ENCODE measurements around the gene GP1BB. TPM values are rescaled to one million over a fixed set of nuclear protein-coding genes. Genes with fewer than 3 reads are reported as not detected.

The GP1BB gene
- total RNA-seq, 4 donors from 2014 or later, result 0.76 to 7.4 (median 6.4) TPM; not detected in 1

- no peak for DNase-seq
- H3K9me3 ChIP-seq, result no peaks in the 10 kb centered on the region
- no peak overlapping the region for H3K27ac ChIP-seq
- intact Hi-C loops (cut with DNase I; ENCODE audit: low total_unique reads), result no loop called here
- no peaks in the 10 kb centered on the region for H3K4me1 ChIP-seq
- H3K4me3 ChIP-seq, result no peak overlapping the region
- TF ChIP-seq POLR2A (IDR thresholded peaks at IDR 0.05), result no peak
- no peak for TF ChIP-seq CTCF (IDR thresholded peaks at IDR 0.05)
- H3K36me3 ChIP-seq, result no peaks in the 10 kb centered on the region
- H3K27me3 ChIP-seq, result peaks cover 0 to 10% of the 10 kb centered on the region in 2 donors
Measured at GRCh38 chr22:19773470-19774040, 50.2 kb downstream of the GP1BB start.

Other genes with a start within 250 kb of the GP1BB start
- gene UFD1, start 244.3 kb upstream of the GP1BB start, total RNA-seq, result 10 to 100 TPM; 30.5 to 55.0 (median 45.7) TPM
- gene CDC45, start 243.6 kb upstream of the GP1BB start, total RNA-seq, result 10 to 100 TPM in 1 of 4 donors, not detected in 3; 11.7 TPM
- 100 to 1,000 TPM in 3 of 4 donors, 10 to 100 TPM in 1; 65.7 to 671 (median 224) TPM for gene CLDN5, start 199.1 kb upstream of the GP1BB start, total RNA-seq
- gene SEPTIN5, start 9.0 kb upstream of the GP1BB start, total RNA-seq, result 10 to 100 TPM in 3 of 4 donors, 1 to 10 TPM in 1; 9.4 to 67.6 (median 25.3) TPM
- 10 to 100 TPM in 2 of 4 donors, 1 to 10 TPM in 2; 1.0 to 23.2 (median 5.8) TPM for gene TBX1, start 37.2 kb downstream of the GP1BB start, total RNA-seq
- gene GNB1L, start 131.3 kb downstream of the GP1BB start, total RNA-seq, result 10 to 100 TPM in 1 of 4 donors, 1 to 10 TPM in 2, under 1 TPM in 1; 0.59 to 12.2 (median 3.1) TPM
- gene RTL10, start 131.3 kb downstream of the GP1BB start, total RNA-seq, result 10 to 100 TPM in 3 of 4 donors, 1 to 10 TPM in 1; 6.8 to 24.3 (median 17.7) TPM
- gene COMT, start 218.2 kb downstream of the GP1BB start, total RNA-seq, result 100 to 1,000 TPM in 2 of 4 donors, 10 to 100 TPM in 2; 88.9 to 175 (median 108) TPM
- gene TXNRD2, start 218.3 kb downstream of the GP1BB start, total RNA-seq, result 10 to 100 TPM; 14.7 to 48.9 (median 25.6) TPM